ENCODE data around the gene FSTL5.

Gene FSTL5

DNA sequence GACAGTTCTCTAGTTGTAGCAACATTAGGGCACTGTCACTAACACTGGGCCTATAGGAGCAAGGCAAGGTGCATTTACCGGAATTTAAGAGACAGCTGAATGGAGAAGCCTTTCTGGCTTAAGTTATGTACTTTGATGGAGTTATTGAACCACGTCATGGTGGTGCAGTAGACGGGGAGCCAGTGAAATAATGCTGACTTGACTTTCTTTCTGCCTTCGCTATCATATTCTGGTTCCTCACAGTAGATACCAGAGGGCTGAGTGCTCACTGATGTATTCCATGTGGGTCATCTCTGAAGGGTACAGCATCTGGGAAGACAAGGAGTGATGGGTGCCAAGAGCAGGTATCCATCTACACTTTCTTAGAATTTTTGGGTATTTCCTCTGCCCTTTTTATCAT, 802.8 kb downstream of the FSTL5 start:
- TF ChIP-seq, protein P1, sequence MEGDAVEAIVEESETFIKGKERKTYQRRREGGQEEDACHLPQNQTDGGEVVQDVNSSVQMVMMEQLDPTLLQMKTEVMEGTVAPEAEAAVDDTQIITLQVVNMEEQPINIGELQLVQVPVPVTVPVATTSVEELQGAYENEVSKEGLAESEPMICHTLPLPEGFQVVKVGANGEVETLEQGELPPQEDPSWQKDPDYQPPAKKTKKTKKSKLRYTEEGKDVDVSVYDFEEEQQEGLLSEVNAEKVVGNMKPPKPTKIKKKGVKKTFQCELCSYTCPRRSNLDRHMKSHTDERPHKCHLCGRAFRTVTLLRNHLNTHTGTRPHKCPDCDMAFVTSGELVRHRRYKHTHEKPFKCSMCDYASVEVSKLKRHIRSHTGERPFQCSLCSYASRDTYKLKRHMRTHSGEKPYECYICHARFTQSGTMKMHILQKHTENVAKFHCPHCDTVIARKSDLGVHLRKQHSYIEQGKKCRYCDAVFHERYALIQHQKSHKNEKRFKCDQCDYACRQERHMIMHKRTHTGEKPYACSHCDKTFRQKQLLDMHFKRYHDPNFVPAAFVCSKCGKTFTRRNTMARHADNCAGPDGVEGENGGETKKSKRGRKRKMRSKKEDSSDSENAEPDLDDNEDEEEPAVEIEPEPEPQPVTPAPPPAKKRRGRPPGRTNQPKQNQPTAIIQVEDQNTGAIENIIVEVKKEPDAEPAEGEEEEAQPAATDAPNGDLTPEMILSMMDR (conservative IDR thresholded peaks at IDR 0.05; ENCODE audit: low read depth), result no peak
- ChIA-PET CTCF (no interaction called here), POLR2A (ENCODE audit: low non-redundant PET) (no interaction called here)
- H3K27ac ChIP-seq, result no peak overlapping the region
- no peak for DNase-seq (ENCODE audit: low spot score)

DNA sequence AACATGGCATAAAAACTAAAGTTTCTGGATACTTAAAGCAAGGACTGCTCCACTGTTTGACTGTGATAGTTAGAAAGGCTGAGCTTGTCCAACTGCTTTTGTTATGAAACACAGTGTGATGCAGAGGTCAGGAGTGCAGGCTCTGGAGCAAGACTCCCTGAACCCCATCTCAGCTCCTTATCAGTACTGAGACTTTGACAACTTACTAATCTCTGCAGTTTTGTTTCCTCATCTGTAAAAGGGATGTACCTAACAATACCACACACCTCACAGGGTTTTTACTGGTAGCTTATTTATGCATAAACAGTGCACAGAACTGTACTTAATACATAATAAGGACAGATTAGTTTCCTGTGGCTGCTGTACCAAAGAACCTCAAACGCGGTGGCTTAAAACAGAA, 804.3 kb downstream of the FSTL5 start:
- no peak for DNase-seq (ENCODE audit: low spot score)
- TF ChIP-seq, protein P1 (conservative IDR thresholded peaks at IDR 0.05; ENCODE audit: low read depth), result no peak
- no peak overlapping the region for H3K27ac ChIP-seq
- CTCF ChIA-PET, result no interaction called here
- POLR2A ChIA-PET (ENCODE audit: low non-redundant PET), result no interaction called here

DNA sequence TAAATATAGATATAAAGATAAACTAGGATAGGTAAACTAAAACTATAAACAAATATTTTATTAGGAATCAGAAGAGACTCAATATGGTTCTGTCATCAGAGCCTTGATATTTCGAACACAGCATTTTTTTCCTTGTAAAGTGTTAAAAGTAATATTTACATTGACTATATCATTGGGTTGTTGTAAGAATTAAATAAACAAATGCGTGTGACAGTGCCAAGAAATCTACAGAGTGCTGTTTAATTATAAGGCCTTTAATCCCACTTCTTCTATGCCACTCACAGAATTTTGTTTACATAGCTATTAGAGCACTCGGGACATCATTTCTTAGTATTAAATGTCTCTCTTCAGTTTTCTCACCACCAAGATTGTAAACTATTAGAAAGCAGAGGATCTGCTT, 807.4 kb downstream of the FSTL5 start:
- CTCF ChIA-PET, result no interaction called here
- DNase-seq (ENCODE audit: low spot score), result no peak
- no peak overlapping the region for H3K27ac ChIP-seq
- TF ChIP-seq, protein P1 (conservative IDR thresholded peaks at IDR 0.05; ENCODE audit: low read depth), result no peak
- POLR2A ChIA-PET (ENCODE audit: low non-redundant PET), result no interaction called here

DNA sequence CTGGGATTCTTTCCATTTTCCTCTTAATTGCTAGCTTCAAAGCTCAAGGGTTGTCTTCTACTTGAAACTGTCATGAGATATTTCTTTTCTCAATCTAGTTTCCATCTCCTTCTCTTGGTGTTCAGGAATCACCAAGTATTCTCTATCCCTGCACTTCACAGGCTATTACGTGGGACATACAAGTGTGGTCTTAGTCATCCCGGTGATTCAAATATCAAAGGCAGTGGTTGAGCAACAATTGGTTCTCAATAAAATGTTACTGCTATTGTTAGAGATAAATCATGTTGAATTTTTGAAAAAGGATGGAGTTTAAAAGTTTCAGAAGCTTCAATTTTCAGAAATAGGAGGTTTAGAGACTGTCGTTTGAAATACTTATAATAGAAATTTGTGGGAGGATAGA, 812.9 kb downstream of the FSTL5 start:
- POLR2A ChIA-PET (ENCODE audit: low non-redundant PET), result no interaction called here
- TF ChIP-seq, protein P1 (conservative IDR thresholded peaks at IDR 0.05; ENCODE audit: low read depth), result no peak

DNA sequence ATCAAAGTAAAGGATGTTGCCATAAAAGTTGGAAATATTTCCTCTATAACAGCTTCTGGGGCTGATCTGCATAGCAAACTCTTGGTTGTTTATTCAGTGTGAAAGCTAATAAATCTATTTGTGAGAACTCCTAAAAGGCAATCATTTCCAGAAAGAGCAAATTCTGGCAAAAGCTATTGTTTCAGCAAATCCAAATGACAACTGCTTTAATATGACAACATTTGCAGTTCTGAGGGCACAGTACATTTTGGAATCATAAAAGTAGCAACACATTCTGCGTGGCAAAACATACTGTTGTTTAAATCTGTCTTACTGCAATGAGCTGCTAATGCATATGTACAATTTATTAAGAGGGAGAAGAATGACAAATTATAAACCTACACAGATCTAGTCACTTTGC, 818.1 kb downstream of the FSTL5 start:
- TF ChIP-seq, protein P1 (conservative IDR thresholded peaks at IDR 0.05; ENCODE audit: low read depth), result no peak
- DNase-seq (ENCODE audit: low spot score), result no peak
- no peak overlapping the region for H3K27ac ChIP-seq
- ChIA-PET CTCF (interaction anchor here (0.5 kb wide), 1 partner anchor 738 kb away, joined by 6 read pairs; no protein-coding TSS in a partner anchor), POLR2A (ENCODE audit: low non-redundant PET) (no interaction called here)

More for the DNA sequence above, 812.9 kb downstream of the FSTL5 start:
- H3K27ac ChIP-seq, result no peak overlapping the region
- DNase-seq (ENCODE audit: low spot score), result no peak
- CTCF ChIA-PET, result no interaction called here

DNA sequence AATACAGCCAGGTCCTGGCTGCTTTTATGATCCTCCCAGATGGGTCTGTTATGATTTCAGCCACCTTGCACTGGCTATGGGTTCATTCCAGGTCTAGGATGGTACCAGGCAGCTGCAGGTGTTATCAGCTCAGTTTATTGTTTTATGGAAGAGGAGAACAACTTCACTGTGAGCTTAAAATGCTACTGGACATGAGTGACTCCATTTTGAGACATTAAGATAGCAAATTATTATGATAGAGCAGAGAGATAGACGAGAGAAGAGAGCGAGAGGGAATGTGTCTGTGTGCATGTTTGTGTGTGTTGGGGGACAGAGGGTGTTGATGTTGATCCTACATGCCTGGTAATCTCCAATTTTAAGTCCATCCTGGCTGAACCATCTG, 820.2 kb downstream of the FSTL5 start:
- DNase-seq (ENCODE audit: low spot score), result no peak
- ChIA-PET CTCF (no interaction called here), POLR2A (ENCODE audit: low non-redundant PET) (no interaction called here)
- no peak overlapping the region for H3K27ac ChIP-seq
- TF ChIP-seq, protein P1 (conservative IDR thresholded peaks at IDR 0.05; ENCODE audit: low read depth), result no peak
